AG09309 (cell line): ENCODE results near the gene NOB1.
A peak's percentile ranks its signal among the peaks of the same experiment; 100 is the strongest.

ENCODE experiments used
- DNase-seq: peaks from one replicate; pipeline ENCODE4 v3.0.0-alpha.2; 2010; ENCODE audit warnings: low read depth
- H3K4me3 ChIP-seq: 2 replicates; pipeline ENCODE4 v1.5.1; 2011; ENCODE audit warnings: mild to moderate bottlenecking, low read depth, low read length, moderate library complexity; ENCODE audit not compliant: control insufficient read depth
- TF ChIP-seq, protein P1 (sequence below): IDR thresholded peaks from 2 replicates; pipeline ENCODE4 v1.5.1; 2011; ENCODE audit warnings: mild to moderate bottlenecking, low read depth, low read length, inconsistent platforms; ENCODE audit not compliant: insufficient read depth, control insufficient read depth; ENCODE audit errors: missing control alignments

NOB1 gene

DNA sequence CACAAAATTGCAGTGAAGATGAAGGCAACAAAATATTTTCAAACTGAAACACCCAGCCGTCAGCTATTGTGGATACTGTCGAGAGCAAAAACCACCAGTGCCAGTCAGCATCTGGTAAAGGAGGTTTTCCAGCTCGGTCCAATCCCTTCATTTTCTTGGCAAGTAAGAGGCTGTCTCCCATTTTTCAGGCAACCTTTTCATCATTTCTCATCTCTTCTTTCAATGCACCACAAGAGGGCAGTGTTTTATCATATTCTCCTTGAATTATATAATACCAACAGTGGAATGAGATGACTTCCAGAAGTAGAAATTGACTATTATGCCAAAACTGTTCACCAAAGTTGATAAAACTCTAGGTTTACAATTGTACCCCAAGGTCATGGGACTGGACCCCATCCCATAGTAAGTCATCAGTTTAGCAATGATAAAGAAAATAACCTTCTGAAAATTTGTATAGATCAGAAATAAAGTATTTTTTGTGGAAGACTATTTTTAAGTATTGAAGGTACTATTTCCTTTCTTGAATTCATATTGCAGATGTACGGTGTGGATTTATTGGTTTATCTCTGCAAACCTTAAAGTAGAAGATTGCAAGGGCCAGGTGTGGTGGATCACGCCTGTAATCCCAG is 45.2 kb downstream of the NOB1 start:
- no peak overlapping the region for H3K4me3 ChIP-seq
- DNase-seq, result no peak
- TF ChIP-seq, protein P1, sequence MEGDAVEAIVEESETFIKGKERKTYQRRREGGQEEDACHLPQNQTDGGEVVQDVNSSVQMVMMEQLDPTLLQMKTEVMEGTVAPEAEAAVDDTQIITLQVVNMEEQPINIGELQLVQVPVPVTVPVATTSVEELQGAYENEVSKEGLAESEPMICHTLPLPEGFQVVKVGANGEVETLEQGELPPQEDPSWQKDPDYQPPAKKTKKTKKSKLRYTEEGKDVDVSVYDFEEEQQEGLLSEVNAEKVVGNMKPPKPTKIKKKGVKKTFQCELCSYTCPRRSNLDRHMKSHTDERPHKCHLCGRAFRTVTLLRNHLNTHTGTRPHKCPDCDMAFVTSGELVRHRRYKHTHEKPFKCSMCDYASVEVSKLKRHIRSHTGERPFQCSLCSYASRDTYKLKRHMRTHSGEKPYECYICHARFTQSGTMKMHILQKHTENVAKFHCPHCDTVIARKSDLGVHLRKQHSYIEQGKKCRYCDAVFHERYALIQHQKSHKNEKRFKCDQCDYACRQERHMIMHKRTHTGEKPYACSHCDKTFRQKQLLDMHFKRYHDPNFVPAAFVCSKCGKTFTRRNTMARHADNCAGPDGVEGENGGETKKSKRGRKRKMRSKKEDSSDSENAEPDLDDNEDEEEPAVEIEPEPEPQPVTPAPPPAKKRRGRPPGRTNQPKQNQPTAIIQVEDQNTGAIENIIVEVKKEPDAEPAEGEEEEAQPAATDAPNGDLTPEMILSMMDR, result peak; percentile 49

DNA sequence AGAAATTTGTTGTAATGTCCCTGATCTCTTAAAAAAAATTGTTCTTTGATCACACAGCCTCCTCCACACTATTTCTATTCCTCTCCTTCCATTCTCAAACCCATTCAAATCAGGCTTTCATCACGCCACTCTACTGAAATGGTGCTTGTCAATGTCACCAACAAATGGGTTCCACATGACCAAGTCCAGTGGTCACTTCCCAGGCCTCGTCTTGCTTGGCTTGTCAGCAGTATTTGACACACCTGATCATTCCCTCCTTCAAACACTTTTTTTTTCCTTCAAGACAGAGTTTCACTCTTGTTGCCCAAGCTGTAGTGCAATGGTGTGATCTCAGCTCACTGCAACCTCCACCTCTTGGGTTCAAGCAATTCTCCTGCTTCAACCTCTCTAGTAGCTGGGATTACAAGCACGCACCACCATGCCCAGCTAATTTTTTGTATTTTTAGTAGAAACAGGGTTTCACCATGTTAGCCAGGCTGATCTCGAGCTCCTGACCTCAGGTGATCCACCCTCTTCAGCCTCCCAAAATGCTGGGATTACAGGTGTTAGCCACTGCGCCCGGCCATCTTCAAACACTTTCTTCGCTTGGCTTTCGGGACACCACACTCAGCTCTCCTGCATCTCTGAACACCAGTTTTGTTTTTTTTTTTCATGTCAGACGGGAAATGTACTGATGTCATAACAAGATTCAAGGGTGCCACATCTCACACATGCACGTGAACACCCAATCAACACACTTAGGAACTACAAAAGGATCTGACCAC is 46.6 kb downstream of the NOB1 start:
- TF ChIP-seq, protein P1, result no peak
- H3K4me3 ChIP-seq, result no peak overlapping the region
- DNase-seq, result no peak

DNA sequence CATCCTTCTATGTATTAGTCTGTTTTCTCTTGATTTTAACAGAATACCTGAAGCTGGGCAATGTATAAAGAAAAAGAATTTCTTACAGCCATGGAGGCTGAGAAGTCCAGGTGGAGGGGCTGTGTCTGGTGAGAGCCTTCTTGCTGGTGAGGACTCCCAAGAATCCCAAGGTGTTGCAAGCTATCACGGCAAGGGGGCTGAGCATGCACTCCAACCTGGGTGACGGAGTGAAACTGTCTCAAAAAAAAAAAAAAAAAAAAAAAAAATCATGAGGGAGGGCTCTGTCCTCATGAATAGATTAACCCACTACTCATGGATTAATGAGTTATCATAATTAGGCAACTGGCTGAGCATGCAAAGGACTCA is 47.8 kb downstream of the NOB1 start:
- no peak for DNase-seq
- TF ChIP-seq, protein P1, result no peak
- H3K4me3 ChIP-seq, result no peak overlapping the region

DNA sequence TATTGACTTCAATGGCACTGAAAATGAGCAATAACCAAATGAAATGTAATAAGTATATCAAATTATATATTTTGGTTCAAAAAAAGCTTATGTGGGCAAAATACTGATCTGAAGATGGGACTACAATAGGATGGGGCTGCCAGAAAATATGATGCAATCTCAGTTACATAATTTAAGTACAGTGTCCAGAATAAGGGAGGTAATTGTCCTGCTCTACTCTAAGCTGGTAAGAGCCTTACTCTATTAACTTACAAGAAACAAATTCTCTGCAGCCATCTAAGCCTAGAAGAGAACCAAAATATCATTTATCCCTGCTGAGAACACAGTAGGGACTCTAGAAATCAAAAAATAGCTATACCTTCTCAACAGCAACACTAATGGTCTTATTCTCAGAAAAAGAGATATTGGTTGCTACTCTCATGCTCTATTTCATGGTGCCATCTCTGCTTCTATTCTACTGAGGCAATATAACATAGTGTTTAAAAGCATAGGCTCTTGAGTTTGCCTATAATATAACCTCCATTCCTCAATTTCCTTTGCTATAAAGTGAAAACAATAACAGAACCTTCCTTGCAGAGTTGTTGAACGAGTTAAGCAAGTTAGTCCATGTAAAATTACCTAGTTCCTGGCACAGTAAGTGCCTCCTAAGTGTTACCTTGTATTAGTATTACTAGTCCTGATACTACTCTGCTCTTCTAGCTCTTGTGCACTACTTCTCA is 48.3 kb downstream of the NOB1 start:
- no peak overlapping the region for H3K4me3 ChIP-seq
- no peak for DNase-seq
- TF ChIP-seq, protein P1, result no peak

DNA sequence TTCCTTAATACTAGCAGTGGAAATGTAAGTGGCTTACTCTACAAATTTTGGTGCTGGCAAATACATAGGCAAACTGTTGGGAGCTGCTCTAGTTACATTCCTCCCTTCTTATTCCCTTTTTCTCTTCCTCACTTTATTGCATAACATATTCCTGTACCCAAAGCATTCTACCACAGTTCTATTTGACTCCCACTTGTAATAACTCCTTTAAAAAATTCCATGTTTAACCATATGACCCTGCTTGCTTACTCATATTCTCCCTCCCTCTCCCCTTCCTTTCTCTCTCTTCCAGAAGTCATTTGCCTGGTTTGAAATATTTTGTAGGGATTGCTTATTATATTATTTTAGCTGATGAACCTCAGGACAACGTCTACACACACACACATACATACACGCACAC is 51.1 kb downstream of the NOB1 start:
- TF ChIP-seq, protein P1, result no peak
- no peak for DNase-seq
- H3K4me3 ChIP-seq, result no peak overlapping the region

DNA sequence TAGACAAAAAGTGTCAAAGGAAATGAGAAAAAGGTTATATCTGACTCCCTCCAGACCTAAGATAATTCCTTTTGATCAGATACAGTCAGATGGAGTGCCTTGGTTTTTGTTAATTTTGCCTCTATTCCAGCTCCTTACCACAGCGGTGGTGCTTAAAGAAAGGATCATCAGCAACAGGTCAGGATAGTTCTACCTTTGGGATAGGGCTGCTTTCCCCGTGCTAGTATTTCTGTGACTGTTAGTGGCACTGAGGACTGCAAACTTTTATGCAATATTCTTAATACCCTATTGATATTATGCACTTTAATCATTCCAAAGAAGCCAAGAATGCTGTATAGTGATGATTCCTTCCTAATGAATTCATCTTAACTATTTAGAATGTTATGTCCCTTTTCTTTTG is 52.9 kb downstream of the NOB1 start:
- no peak for DNase-seq
- H3K4me3 ChIP-seq, result no peak overlapping the region
- TF ChIP-seq, protein P1, result no peak
